Spleen (tissue), 11 donors: ENCODE results near the gene TMEM144. TPM values are rescaled to one million over a fixed set of nuclear protein-coding genes. Genes with fewer than 3 reads are reported as not detected.

Source experiments
- DNase-seq: peaks from one replicate; pipeline ENCODE4 v3.0.0-alpha.2; 2020
- H3K27ac ChIP-seq, 8 donors: fragments of 200-600 bp; sonication (generic) in 7 of 8; 1 replicate in 4 of 8; 2 replicates in 4 of 8; pipeline versions ENCODE4 v1.5.0 to v1.8.0; 2016 to 2021; ENCODE audit warnings: inconsistent platforms in 4 of 8, mild to moderate bottlenecking in 4 of 8, moderate library complexity in 1 of 8
- H3K27me3 ChIP-seq, 7 donors: fragments of 200-600 bp; sonication (generic) in 6 of 7; replicated peaks in 1 of 7; 1 replicate in 4 of 7; 2 replicates in 3 of 7; pipeline versions ENCODE4 v1.5.0 to v1.8.0; 2016 to 2021; ENCODE audit warnings: inconsistent platforms in 3 of 7, mild to moderate bottlenecking in 1 of 7
- H3K36me3 ChIP-seq, 6 donors: fragments of 200-600 bp; sonication (generic) in 5 of 6; 1 replicate in 4 of 6; 2 replicates in 2 of 6; pipeline versions ENCODE4 v1.5.0 to v1.8.0; 2016 to 2021; ENCODE audit warnings: inconsistent platforms in 2 of 6
- H3K4me1 ChIP-seq, 6 donors: fragments of 200-600 bp; sonication (generic) in 5 of 6; 1 replicate in 3 of 6; 2 replicates in 3 of 6; pipeline versions ENCODE4 v1.5.0 to v1.8.0; 2016 to 2021; ENCODE audit warnings: inconsistent platforms in 3 of 6
- H3K4me3 ChIP-seq, 8 donors: fragments of 200-600 bp; sonication (generic) in 7 of 8; 1 replicate in 4 of 8; 2 replicates in 4 of 8; pipeline versions ENCODE4 v1.5.0 to v1.8.0; 2016 to 2021; ENCODE audit warnings: inconsistent platforms in 4 of 8, mild to moderate bottlenecking in 4 of 8, moderate library complexity in 2 of 8
- H3K9me3 ChIP-seq, 8 donors: fragments of 200-600 bp; sonication (generic) in 7 of 8; 1 replicate in 4 of 8; 2 replicates in 4 of 8; pipeline versions ENCODE4 v1.5.0 to v1.8.0; 2016 to 2021; ENCODE audit warnings: inconsistent platforms in 4 of 8
- CTCF ChIP-seq, 11 experiments: fragments of 200-600 bp in 7 of 11; fragments of 450-650 bp in 4 of 11; sonication (generic) in 4 of 11; IDR thresholded peaks in 8 of 11; conservative IDR thresholded peaks in 3 of 11; 1 replicate in 7 of 11; 2 replicates in 4 of 11; pipeline versions ENCODE4 v1.4.0 to v1.8.0; 2016 to 2021; ENCODE audit warnings: antibody characterized with exemption in 11 of 11, inconsistent platforms in 4 of 11, mild to moderate bottlenecking in 1 of 11
- POLR2A ChIP-seq, 3 donors: fragments of 450-650 bp; IDR thresholded peaks; one replicate each; pipeline ENCODE4 v1.5.1; 2017; ENCODE audit warnings: antibody characterized with exemption in 3 of 3, mild to moderate bottlenecking in 1 of 3
- POLR2AphosphoS5 ChIP-seq, 3 donors: sonication (generic); formaldehyde crosslinking; IDR thresholded peaks; one replicate each; pipeline ENCODE4 v1.5.1; 2017; ENCODE audit warnings: antibody characterized with exemption in 3 of 3
- WGBS, 5 donors: extraction: QIAGEN DNeasy Blood & Tissue Kit in 3 of 5; methylation state at CpG; one replicate each; pipeline versions ENCODE4 v1.1.5 to v1.1.7; 2013 to 2018; 5-methylcytosine and 5-hydroxymethylcytosine counted together
- intact Hi-C: fragments of 100-400 bp; cut with DNase I; formaldehyde crosslinking; loops from one replicate; pipeline ENCODE4 v1.15.0; 2023; ENCODE audit warnings: low total_unique reads
- polyA plus RNA-seq, 3 donors: library from polyadenylated mRNA; stranded (reverse); fragments of 200-250 nt; gene quantifications; one replicate each; pipeline ENCODE4 v1.2.1, GENCODE V29; 2013
- total RNA-seq, 7 donors: library from RNA; depleted of rRNA in 3 of 7; stranded (reverse); fragments of >200 nt in 3 of 7; fragmentation: NEBNext Ultra II Directional in 4 of 7; extraction: Animal tissue kit (Norgen Biotek cat#: 25700) in 4 of 7; gene quantifications; one replicate each; pipeline versions ENCODE4 v1.1.0 to v1.2.1, GENCODE V29; 2016 to 2021
- donor health status: healthy with polysubstance abuse.
- donor health status: DM: no; HTN: no; CAD: no; lungs with moderate emphysema.
- donor health status: DM: no; HTN: no; CAD: no.
- donor health status: Bipolar disorder and iron deficiency.
- donor health status: healthy.
- donor health status: DM: no; HTN: no; CAD: no.
- donor health status: DM: yes; HTN: yes; CAD: no.

TMEM144 gene
- total and polyA plus RNA-seq, 10 donors: 0.56 to 21.3 (median 5.8) TPM

GRCh38 chr4:158163941-158164767, 46.1 kb upstream of the TMEM144 start:
- 62 to 73% (median 70%) methylated on average over 10 of the region's 10 CpGs for WGBS, 5 donors
- H3K4me1 ChIP-seq: peaks cover 0 to 43% (median 6%) of the 10 kb centered on the region in 6 donors
- no peaks in the 10 kb centered on the region for H3K9me3 ChIP-seq
- intact Hi-C loops: no loop called here
- DNase-seq: no peak
- no peaks in the 10 kb centered on the region for H3K36me3 ChIP-seq
- no peak overlapping the region for H3K4me3 ChIP-seq
- H3K27ac ChIP-seq: no peak overlapping the region
- H3K27me3 ChIP-seq: peaks cover 0 to 8% (median 0%) of the 10 kb centered on the region in 7 donors
- no peak for TF ChIP-seq POLR2AphosphoS5 (IDR thresholded peaks at IDR 0.05)
- TF ChIP-seq CTCF (IDR thresholded peaks at IDR 0.05 in 8 of 11, conservative IDR thresholded peaks at IDR 0.05 in 3 of 11): no peak
- TF ChIP-seq POLR2A (IDR thresholded peaks at IDR 0.05): no peak

GRCh38 chr4:158164768-158165213, 45.5 kb upstream of the TMEM144 start:
- no peaks in the 10 kb centered on the region for H3K36me3 ChIP-seq
- H3K27ac ChIP-seq: no peak overlapping the region
- no peak for DNase-seq
- no peaks in the 10 kb centered on the region for H3K9me3 ChIP-seq
- H3K27me3 ChIP-seq: peaks cover 0 to 12% (median 0%) of the 10 kb centered on the region in 7 donors
- intact Hi-C loops: no loop called here
- 55 to 85% (median 78%) methylated on average over 3 of the region's 3 CpGs for WGBS, 5 donors
- H3K4me1 ChIP-seq: peaks cover 0 to 43% (median 6%) of the 10 kb centered on the region in 6 donors
- H3K4me3 ChIP-seq: no peak overlapping the region
- TF ChIP-seq POLR2AphosphoS5 (IDR thresholded peaks at IDR 0.05) (no peak), CTCF (IDR thresholded peaks at IDR 0.05 in 8 of 11, conservative IDR thresholded peaks at IDR 0.05 in 3 of 11) (no peak), POLR2A (IDR thresholded peaks at IDR 0.05) (no peak)

GRCh38 chr4:158166701-158167100, 43.6 kb upstream of the TMEM144 start:
- Histone ChIP-seq H3K9me3 (no peaks in the 10 kb centered on the region), H3K27ac (no peak overlapping the region), H3K27me3 (peaks cover 0 to 29% (median 11%) of the 10 kb centered on the region in 7 donors), H3K36me3 (no peaks in the 10 kb centered on the region), H3K4me1 (peaks cover 0 to 50% (median 12%) of the 10 kb centered on the region in 6 donors), H3K4me3 (peak overlapping the region in 1 of 8 donors; percentile 7)
- intact Hi-C loops: no loop called here
- DNase-seq: no peak
- TF ChIP-seq CTCF (IDR thresholded peaks at IDR 0.05 in 8 of 11, conservative IDR thresholded peaks at IDR 0.05 in 3 of 11): no peak
- no peak for TF ChIP-seq POLR2A (IDR thresholded peaks at IDR 0.05)
- no peak for TF ChIP-seq POLR2AphosphoS5 (IDR thresholded peaks at IDR 0.05)
- 55 to 80% (median 68%) methylated on average over 2 of the region's 2 CpGs for WGBS, 5 donors

GRCh38 chr4:158168606-158169005, 41.7 kb upstream of the TMEM144 start:
- H3K4me3 ChIP-seq: peak overlapping the region in 5 of 8 donors; percentile 11 to 69 (median 44)
- no peak for DNase-seq
- H3K36me3 ChIP-seq: no peaks in the 10 kb centered on the region
- no peaks in the 10 kb centered on the region for H3K9me3 ChIP-seq
- peaks cover 0 to 29% (median 11%) of the 10 kb centered on the region in 7 donors for H3K27me3 ChIP-seq
- intact Hi-C loops: no loop called here
- 60 to 90% (median 84%) methylated on average over 5 of the region's 5 CpGs for WGBS, 5 donors
- peak overlapping the region in 5 of 8 donors; percentile 42 to 81 (median 61) for H3K27ac ChIP-seq
- TF ChIP-seq POLR2A (IDR thresholded peaks at IDR 0.05) (no peak), CTCF (IDR thresholded peaks at IDR 0.05 in 8 of 11, conservative IDR thresholded peaks at IDR 0.05 in 3 of 11) (no peak), POLR2AphosphoS5 (IDR thresholded peaks at IDR 0.05) (no peak)
- H3K4me1 ChIP-seq: peaks cover 0 to 58% (median 18%) of the 10 kb centered on the region in 6 donors
